GM18870 (cell line): ENCODE results near the gene MON2.
A peak's percentile ranks its signal among the peaks of the same experiment; 100 is the strongest.

Source experiments
- ATAC-seq: cut with Tn5 transposase; IDR thresholded peaks from one replicate; pipeline ENCODE4 v1.9.1; 2021; ENCODE audit warnings: moderate library complexity; ENCODE audit not compliant: unreplicated experiment

MON2 gene

DNA sequence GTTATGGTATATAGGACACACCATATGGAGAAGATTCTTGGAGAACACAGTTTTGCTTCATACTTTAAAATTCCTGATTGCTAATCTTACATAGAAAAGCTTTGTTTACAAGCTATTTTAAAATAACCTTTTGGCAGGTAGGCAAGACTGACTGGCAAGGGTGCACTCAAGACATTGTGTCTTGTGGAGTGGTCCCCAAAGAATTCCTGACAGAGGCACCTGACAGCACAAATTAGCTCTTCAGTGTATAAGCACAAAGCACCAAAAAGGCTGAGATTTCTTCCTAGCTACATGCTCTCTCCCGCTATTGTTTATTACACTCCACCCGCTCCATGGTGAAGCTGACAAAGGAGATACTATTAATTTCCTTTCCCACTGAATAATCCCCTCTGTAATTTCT, 139.4 kb downstream of the MON2 start:
- no peak for ATAC-seq

DNA sequence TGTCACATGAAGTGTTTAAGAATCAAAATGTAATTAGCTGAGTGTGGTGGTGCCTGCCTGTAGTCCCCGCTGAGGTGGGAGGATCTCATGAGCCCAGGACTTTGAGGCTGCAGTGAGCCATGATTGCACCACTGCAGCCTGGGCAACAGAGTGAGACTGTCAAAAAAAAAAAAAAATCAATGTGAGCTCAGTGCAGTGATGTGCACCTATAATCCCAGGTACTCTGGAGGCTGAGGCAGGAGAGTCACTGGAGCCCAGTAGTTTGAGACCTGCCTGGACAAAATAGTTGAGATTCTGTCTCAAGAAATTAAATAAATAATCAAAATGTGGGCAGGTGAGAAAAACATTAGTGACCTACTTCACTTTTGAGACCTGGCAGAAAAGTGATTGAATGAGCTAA, 140.0 kb downstream of the MON2 start:
- no peak for ATAC-seq

DNA sequence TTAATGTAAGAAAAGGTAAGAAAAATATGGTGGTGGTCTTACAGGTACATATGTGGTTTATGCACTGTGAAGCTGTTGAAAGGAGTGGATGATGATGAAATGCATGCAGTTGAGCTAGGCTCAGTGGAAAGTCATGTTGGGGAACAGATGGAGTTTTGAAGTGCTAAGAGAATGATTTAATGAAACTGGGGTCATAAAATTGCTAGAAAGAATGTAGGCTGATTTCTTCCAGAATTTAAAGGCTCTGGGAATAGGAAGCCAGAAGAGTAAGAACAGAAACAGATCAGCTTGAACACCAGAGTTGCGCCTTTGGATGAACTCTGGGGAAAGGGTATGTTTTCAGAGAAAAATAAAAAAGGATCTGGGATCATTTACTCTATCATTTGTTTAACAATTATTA, 146.5 kb downstream of the MON2 start:
- no peak for ATAC-seq

DNA sequence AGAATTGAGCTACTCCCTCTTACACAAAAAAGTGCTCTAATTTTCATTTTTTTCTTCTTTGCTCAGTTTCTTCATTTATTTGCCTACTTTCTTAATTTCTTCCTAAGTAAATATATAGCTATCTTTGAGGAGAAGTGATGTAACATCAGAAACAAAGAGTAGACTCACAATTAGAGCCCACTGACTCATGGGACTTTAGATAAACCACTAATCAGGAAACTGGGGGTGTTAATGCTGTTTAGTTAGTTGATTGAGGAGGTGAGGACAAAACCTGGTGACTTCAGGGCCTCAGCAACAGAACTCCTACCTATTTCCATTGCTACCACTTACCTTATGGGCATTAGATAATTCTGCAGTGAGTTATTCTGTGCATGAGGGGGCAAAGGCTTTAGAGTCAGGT, 151.7 kb downstream of the MON2 start:
- no peak for ATAC-seq

DNA sequence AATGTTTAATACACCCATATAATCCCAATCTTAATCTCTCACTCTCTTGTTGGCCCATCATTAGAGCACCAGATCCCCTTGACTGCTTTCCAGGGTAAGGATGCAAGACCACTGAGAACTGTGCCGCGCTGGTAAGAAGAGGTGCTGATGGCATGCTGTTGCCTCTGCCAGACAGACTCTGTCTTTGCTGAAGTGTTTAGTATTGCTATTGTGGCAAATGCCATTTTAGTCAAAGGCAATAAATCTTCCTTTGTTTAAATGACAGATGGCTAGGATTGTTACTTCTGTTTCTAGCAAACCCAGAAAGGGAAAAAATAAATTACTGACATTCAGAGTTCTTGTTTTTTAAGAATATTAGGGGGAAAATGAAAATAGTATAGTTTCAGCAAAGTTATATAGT, 152.3 kb downstream of the MON2 start:
- no peak for ATAC-seq

DNA sequence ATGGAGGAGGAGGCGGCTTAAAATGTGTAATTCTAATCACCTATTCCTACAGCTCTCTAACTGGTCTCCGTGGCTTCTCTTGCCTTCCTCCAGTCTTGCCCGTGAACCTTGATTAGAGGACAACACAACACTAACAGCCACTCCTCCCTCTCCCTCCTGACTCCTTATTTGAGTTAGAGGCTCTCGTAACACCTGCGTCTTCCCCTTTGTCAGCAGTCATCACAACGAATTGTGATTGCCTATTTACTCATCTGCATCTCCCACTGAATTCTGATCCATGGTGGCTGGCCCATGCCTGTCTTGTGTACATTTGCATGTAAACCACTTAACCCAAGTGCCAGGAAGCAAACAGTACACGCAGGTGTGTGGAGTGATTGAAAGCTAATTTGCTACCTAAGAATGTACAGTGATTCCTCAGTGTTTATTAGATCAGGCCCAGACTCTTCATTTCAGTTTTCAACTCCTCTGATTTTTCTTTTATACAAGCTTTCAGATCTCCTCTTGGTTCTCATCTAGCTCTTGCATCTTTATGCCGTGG, 154.5 kb downstream of the MON2 start:
- no peak for ATAC-seq

DNA sequence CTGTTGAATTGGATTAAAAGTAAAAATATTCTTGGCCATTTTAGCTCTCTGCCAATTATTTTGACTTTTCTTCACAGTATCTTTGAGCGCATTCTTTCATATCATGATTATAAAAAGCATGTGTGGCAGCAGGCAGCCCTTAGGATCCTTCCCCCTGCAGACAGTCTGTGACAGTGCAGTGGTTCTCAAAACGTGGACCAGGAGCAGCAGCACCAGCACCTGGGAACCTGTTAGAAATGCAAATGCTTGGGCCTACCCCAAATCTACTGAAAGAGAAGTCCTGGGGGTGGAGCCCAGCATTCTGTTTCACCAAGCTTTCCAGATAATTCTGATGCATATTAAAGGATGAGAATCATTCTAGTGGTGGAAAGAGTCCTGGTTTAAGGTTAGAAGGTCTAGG, 155.6 kb downstream of the MON2 start:
- no peak for ATAC-seq

DNA sequence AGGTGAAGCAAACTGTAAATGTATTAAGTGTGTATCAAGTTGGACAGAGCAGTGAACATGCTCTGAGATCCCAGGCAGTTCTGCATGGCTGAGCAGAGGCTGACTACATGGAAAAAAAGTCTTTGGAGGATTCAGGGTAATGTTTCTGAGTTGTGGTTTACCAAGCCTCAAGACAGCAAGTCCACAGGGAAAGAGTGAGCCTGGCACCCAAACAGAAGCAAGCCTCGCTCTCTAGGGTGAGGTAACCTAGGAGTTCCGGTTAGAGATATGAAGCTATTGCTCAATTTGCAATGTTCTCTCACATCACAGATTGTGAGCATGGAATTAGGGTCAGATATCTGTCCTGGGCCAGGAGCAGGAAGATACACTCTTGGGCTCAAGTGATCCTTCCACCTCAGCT, 158.6 kb downstream of the MON2 start:
- ATAC-seq: no peak

DNA sequence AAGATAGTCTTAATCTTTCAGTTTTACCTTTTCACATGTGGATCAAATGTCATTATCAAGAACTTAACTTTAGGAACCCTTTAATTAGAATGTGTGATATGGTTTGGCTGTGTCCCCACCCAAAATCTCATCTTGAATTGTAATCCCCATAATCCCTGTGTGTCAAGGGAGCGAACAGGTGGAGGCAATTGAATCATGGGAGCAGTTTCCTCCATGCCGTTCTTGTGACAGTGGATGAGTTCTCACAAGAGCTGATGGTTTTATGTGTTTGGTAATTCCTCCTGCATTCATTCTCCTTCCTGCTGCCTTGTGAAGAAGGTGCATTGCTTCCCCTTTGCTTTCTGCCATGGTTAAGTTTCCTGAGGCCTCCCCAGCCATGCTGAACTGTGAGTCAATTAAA, 160.6 kb downstream of the MON2 start:
- ATAC-seq: no peak

DNA sequence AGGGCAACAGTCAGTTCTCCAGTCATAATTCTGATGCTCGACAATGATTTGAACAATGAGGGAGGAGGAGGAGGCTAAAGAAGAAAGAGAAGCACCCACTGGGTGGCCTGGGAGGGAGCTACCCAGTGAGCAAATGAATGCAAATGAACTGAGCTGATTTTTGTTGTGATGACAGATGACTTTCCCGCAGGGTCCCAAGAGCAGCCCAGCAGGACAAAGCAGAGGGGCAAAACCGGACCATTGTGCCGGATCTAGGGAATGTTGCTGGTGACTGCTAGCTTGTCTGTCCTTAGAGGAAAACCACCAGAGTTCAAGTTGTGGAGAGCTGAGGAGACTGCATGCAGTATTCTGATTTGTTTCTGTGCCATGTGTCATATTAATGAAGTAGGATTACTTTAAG, 162.8 kb downstream of the MON2 start:
- no peak for ATAC-seq

DNA sequence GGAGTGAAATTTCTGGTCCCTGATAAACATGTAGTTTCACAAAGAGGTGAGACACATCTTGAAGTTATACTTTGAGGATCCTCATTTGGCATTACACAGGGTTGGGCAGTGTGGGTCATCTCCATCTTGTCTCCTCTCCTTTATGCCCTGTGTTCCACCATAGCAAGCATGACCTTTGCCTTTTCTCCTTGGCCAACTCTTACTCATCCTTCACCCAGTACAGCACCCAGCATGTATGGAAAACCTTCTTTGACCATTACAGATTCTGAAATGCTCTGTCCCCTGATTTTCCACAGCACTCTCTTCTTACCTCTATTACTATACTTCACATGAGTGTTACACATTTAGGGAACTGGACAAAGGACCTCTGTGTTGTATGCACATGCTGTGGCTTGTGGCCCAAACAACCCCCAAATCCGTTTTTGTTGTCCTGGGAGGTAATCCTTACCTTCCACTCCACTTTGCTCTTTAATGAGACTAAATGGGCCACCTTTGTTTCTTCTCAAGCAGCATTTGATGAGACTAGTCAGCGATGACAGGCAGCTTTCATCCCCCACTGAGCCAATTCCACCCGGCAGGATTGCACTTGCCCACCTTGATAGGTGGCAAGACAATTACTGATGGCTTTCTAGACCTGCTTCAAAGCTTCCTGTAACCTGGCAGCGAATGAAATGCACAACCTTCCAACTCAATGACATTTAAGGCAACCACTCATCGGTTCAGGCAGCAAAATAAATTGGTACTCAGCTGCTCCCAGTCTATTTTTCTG, 163.5 kb downstream of the MON2 start:
- ATAC-seq: no peak

DNA sequence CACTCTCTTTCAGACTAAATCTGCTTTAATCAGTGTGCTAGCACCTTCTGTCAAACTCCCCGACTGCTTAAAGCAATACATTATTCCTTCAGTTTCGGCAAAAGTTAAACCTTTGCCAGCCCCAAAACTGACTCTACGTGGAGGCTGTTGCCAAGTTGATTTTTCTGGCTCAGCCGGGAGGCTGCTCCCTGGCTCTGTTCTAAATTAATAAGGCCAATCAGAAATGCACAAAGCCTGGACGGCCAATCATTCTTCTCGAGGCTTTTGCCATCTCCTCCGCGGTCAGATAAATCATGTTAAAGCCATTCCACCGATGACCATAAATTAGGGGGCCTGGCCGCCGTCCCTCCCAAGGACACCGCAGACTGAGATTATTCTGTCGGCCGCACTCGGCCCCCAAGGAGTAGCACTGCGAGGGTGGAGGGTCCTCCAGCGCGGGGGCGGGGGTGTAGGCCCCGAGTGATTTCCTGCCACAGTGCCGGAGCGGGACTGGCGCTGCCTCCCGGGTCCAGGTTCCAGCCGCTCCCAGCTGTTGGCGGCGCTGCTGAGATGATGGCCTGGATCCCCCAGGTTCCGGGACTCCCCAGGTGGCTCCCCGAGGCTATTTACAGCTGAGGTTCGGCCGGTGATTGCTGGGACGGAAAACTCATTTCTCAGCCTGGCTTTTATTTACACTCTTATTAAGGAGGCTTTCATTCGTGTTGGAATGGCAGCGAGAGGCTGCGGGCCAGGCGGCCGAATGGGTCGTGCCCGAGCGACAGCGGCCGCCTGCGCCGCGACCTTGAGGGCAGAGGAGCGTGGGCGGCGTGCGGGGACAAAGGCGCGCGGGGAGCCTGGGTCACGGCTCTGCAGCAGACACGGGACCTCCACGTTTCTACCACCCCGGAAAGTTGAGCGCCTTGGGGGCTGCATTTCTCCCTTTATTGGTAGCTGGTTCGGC, 165.1 kb downstream of the MON2 start:
- peak; percentile 52 for ATAC-seq

DNA sequence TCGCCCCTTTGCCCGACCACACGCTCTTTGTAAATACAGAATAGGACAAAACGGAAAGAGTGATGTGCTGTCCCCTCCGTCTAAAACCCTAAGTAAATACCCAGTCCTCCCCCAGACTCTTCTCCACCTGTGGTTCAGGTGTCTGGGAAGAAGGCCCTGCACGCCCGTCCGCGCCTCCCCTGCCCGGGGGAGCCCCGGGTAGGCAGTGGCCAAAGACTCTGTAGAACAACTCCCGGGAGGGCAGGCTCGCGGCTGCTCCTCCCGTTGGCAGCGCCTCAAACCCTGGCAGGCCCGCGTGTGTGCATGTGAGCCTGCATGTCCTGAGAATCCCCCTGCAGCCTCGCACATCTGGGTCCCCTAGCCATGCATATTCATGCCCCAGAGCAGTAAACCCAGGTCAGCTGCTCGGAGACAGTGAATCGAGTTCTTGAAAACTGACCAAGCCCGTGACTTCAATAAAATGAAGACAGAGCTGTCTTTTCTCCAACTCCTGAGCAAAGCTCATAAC, 165.8 kb downstream of the MON2 start:
- ATAC-seq: peak; percentile 33

DNA sequence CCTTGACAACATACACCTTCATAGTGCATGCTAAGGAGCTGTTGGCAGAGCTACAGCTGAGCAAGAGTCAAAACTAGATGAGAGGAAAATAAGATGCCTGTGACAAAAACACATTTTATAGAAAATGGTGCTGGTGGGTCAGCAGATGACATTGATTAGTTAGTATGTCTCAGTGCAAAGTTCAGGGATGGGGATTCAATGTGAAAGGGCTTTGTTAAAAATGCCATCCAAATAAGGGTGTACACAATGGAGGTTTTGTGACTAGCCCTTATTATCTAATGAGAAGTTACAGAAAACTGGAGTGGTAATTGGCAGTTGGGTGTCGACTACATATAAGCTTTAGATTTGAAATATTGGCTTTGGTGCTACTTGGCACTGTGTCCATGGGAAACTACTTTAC, 169.0 kb downstream of the MON2 start:
- no peak for ATAC-seq

DNA sequence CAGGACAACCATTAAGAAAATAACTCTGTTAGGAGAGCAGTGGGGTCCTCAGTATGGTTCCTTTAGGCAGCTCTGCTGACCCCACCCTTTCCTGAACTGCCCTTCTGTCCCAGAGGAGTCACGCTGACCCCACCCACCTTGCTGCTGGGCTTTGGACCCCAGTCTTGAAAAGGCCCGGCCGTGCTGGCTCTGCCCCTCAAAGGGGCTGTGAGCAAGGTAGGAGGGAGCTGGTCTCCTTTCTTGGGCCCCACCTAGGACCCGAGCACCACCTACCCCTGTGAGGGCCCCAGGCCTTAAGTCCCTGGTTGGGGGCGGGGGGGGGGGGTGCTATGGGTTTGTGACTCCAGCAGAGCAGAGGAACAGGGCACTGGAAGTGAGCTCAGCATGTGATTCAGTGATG, 171.1 kb downstream of the MON2 start:
- no peak for ATAC-seq

DNA sequence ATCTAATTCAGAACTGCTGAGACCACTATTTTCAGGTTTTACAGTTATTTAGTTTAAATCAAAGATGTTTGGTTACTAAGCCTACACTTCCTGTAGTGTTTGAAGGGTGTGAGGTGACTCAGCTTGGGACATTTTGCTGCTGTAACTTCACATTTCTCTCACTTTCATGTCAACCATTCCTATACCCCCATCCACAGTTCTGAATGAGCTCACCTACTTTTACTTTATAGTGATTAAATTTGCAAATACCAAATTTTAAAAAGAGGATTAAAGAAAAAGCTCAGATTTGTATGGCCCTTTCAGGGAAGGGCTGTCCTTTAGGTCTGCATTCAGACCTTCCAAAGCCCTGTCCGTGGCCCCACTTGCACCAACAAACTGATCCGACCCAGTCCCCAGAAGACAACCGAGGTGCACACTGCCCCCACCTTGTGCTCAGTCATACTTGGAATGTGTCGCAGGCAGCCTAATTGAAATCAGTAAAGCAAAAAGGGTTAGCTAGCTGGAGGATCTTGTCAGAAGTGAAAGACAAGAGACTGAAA, 174.4 kb downstream of the MON2 start:
- ATAC-seq: peak; percentile 97

DNA sequence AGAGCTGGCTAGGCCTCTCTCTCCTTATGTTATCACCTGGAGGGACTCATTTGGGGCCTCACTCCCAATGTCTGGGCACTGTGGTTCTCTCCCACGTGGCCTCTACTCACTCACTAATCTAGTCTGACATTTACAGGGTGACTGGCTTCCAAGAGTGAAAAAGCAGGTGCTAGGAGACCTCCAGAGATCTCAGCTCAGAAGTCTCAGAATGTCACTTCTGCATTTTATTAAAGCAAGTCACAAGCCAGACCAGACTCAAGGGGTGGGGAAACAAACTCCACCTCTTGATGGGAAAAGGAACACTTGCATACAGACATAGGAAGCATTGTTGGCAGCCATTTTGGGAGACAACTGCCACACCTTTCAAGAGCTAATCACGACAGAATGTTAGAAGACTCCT, 175.9 kb downstream of the MON2 start:
- no peak for ATAC-seq

DNA sequence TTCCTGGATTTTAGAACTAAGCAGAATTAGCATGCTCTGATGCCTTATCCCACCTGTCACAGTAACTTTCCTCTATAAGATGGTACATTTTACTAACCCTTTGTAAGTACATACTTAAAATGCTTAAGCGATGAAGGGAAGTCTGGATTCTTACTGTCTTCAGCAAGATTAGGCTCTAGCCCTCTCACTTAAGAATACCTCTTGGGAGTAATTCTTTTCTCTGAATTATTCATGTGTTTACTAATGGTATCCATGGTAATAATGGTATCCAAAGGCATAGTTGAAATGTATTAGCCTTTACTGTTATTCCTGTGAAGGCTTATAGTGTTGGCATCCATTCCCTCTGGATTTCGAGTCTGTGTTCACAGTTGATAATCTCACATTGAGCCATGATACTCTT, 176.9 kb downstream of the MON2 start:
- ATAC-seq: no peak

DNA sequence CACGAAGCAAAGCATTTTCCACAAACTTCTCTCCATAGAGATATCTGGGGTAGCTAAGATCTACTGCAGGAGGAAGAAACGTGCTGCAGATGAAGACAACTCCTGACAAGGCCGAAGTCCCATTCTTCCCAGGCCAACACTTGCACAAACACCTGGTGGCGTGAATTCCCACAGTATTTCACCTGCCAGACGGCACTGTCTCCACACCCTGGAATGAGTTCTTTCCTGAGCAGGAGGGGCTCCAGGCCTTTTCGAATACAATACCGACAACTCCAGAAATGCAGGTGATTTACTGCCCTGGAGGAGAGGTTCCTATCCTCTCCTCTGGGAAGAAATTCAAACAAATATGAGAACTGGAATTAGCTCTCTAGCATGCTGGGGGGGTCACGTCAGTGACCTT, 179.9 kb downstream of the MON2 start:
- ATAC-seq: no peak

DNA sequence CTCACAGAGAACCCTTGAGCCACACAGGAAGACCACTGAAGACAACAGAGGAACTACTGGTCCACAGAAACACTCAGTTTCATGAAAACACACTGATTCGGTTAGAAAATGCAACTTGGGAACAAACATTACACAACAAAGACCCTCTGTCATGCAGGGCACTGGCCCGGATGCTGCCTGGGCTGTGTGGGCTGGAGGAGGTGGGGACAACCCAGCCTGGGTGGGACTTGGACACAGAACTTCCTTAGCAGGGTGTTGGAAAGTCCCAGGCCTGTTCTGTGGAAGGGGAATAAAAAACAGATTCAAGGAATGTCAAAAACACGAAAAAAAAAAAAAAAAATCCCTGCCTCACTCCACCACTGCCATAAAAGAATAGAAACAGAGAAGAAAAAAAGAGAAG, 181.0 kb downstream of the MON2 start:
- ATAC-seq: no peak

DNA sequence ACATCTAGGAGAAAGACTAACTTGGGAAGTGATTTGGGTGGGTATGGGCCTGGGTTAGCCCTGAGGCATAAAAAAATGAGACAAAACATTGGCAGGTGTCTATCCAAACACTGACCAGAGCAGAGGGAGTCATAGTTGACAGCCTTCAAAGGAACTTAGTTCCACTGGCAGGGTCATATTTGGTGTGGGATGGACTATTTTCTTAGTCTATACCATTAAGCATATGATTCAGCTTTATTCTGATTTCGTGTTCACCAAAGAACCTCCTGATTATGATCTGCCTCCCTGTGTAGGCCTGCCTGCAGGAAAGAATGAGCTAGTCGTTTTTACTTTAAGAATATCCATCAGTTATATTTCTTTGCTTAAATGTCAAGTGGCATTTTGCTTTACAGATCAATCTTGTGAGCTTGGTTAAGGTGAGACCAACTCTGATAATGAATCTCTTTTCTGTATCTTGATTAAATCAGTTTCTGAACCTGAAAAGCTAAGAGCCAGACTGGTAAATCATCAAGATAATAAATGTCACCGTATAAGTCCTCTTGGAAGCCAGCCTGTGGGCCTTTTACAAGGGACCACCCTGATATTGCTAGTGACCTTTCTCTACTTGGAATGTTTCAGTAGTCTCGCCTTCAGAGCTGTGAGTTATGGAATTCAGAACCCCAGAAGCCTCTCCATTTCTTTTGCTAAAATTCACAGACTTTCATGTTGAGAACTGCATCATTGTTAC, 182.9 kb downstream of the MON2 start:
- ATAC-seq: no peak
